Activated CD4-positive, alpha-beta T cell treated with anti-CD3 and anti-CD28 coated beads, Interleukin-2, amount 50 U/mL, for 24 hours (primary cell): ENCODE measurements around the gene RALGAPA2.
"Not testable (repeated sequence)": the region's sequence is repeated elsewhere in the genome, so short reads cannot be mapped to it uniquely, and the experiment has no call there.

Experiments
- DNase-seq, 2 donors: peaks; one replicate each; pipeline ENCODE4 v3.0.0-alpha.2; 2020; ENCODE audit warnings: low read depth in 1 of 2, low spot score in 1 of 2

The RALGAPA2 gene

GRCh38 chr20:20546402-20546801, 166.0 kb downstream of the RALGAPA2 start:
- no peak for DNase-seq

- DNase-seq: not testable (repeated sequence)
These were observed 169.1 kb downstream of the RALGAPA2 start for GRCh38 chr20:20543348-20543747.

GRCh38 chr20:20536240-20536933, 176.1 kb downstream of the RALGAPA2 start:
- DNase-seq: no peak

- DNase-seq: no peak
These were observed 177.4 kb downstream of the RALGAPA2 start for GRCh38 chr20:20535051-20535450.

GRCh38 chr20:20531283-20531682, 181.2 kb downstream of the RALGAPA2 start:
- DNase-seq: no peak

GRCh38 chr20:20530428-20531151, 181.9 kb downstream of the RALGAPA2 start:
- no peak for DNase-seq

GRCh38 chr20:20529597-20529996, 182.8 kb downstream of the RALGAPA2 start:
- no peak for DNase-seq

GRCh38 chr20:20528861-20529260, 183.6 kb downstream of the RALGAPA2 start:
- DNase-seq: no peak

- DNase-seq: no peak
These were observed 184.8 kb downstream of the RALGAPA2 start for GRCh38 chr20:20527661-20528060.

- no peak for DNase-seq
These were observed 186.7 kb downstream of the RALGAPA2 start for GRCh38 chr20:20525756-20526155.

GRCh38 chr20:20525214-20525613, 187.2 kb downstream of the RALGAPA2 start:
- DNase-seq: no peak

GRCh38 chr20:20524756-20525155, 187.7 kb downstream of the RALGAPA2 start:
- DNase-seq: no peak

- no peak for DNase-seq
These were observed 190.7 kb downstream of the RALGAPA2 start for GRCh38 chr20:20521736-20522135.

- DNase-seq: no peak
These were observed 191.7 kb downstream of the RALGAPA2 start for GRCh38 chr20:20520776-20521175.

GRCh38 chr20:20519269-20519668, 193.2 kb downstream of the RALGAPA2 start:
- DNase-seq: no peak

GRCh38 chr20:20518263-20518662, 194.2 kb downstream of the RALGAPA2 start:
- DNase-seq: no peak

GRCh38 chr20:20517296-20517695, 195.1 kb downstream of the RALGAPA2 start:
- DNase-seq: no peak

GRCh38 chr20:20513720-20514119, 198.7 kb downstream of the RALGAPA2 start:
- DNase-seq: no peak

- DNase-seq: no peak
These were observed 206.9 kb downstream of the RALGAPA2 start for GRCh38 chr20:20505554-20505953.

GRCh38 chr20:20503777-20504530, 208.5 kb downstream of the RALGAPA2 start:
- DNase-seq: no peak

GRCh38 chr20:20501128-20501527, 211.3 kb downstream of the RALGAPA2 start:
- DNase-seq: no peak

- no peak for DNase-seq
These were observed 212.1 kb downstream of the RALGAPA2 start for GRCh38 chr20:20500312-20500711.
